GM12875 (cell line): ENCODE results near the gene SPINDOC.

Experiments used
- H3K4me3 ChIP-seq: one replicate; pipeline ENCODE4 v1.5.1; 2011; ENCODE audit warnings: low read depth, low read length, control low read depth
- CTCF ChIP-seq: IDR thresholded peaks from 2 replicates; pipeline ENCODE4 v1.5.1; 2011; ENCODE audit warnings: low read depth, mild to moderate bottlenecking, control low read depth, inconsistent platforms, low read length, moderate library complexity, borderline replicate concordance; ENCODE audit not compliant: insufficient read depth

The SPINDOC gene

GRCh38 chr11:63826471-63827190 lies 13.4 kb downstream of the SPINDOC start:
- no peak overlapping the region for H3K4me3 ChIP-seq
- no peak for TF ChIP-seq CTCF

- TF ChIP-seq CTCF: 0 out of 2 replicates have a peak, but pooled peaks have one; percentile 23
- no peak overlapping the region for H3K4me3 ChIP-seq
Observed at GRCh38 chr11:63829823-63830489, 16.7 kb downstream of the SPINDOC start.

- TF ChIP-seq CTCF: no peak
- H3K4me3 ChIP-seq: no peak overlapping the region
Observed at GRCh38 chr11:63831326-63831725, 18.1 kb downstream of the SPINDOC start.

GRCh38 chr11:63832336-63832735 lies 19.1 kb downstream of the SPINDOC start:
- no peak for TF ChIP-seq CTCF
- H3K4me3 ChIP-seq: no peak overlapping the region

- no peak for TF ChIP-seq CTCF
Observed at GRCh38 chr11:63833048-63833447, 19.8 kb downstream of the SPINDOC start.

GRCh38 chr11:63834535-63835157 lies 21.4 kb downstream of the SPINDOC start:
- H3K4me3 ChIP-seq: no peak overlapping the region
- TF ChIP-seq CTCF: no peak

More at GRCh38 chr11:63833048-63833447, 19.8 kb downstream of the SPINDOC start:
- H3K4me3 ChIP-seq: no peak overlapping the region
